GM12878 (cell line): ENCODE measurements around the gene FXN. TPM values are rescaled to one million over a fixed set of nuclear protein-coding genes. Genes with fewer than 3 reads are reported as not detected.

ENCODE experiments used
- ATAC-seq: fragments of 200-7000 bp; cut with Tn5 transposase; 3 replicates; pipeline ENCODE4 v1.9.1; 2020; ENCODE audit warnings: mild to moderate bottlenecking, moderate library complexity
- BruUV-seq: library from RNA; stranded (reverse); fragments of 400-500 nt; replicated peaks from 2 replicates; lab custom pipeline; 2021; lab: Mats Ljungman, UMichigan
- CTCF ChIA-PET: fragments of 300-600 bp; sonication (Branson Sonifier 250); formaldehyde crosslinking; extraction: SDS; loops from one replicate; lab custom pipeline; 2021; ENCODE audit warnings: inconsistent platforms; lab: Yijun Ruan, JAX
- POLR2A ChIA-PET: fragments of 350-600 bp; formaldehyde crosslinking; extraction: SDS; loops from one replicate; lab custom pipeline; 2021; ENCODE audit warnings: inconsistent platforms; lab: Charles Lee
- RAD21 ChIA-PET: fragments of 300-600 bp; sonication (Branson Sonifier 250); formaldehyde crosslinking; loops from one replicate; lab custom pipeline; 2023; ENCODE audit warnings: antibody characterized with exemption; ENCODE audit not compliant: unreplicated experiment; lab: Charles Lee
- SMC1A ChIA-PET: fragments of 300-600 bp; sonication (Branson Sonifier 250); formaldehyde crosslinking; loops from one replicate; lab custom pipeline; 2023; ENCODE audit not compliant: unreplicated experiment, uncharacterized antibody; lab: Charles Lee
- DNase-seq: peaks from one replicate; pipeline ENCODE4 v3.0.0-alpha.2; 2011; ENCODE audit warnings: low read depth, low spot score
- FAIRE-seq: peaks from 3 replicates; lab custom pipeline; 2011; peaks lifted over from hg19 to GRCh38; lab: Jason Lieb, UNC
- H2AFZ ChIP-seq: 2 replicates; pipeline ENCODE4 v1.6.0; 2011; ENCODE audit warnings: low read depth, low read length, control low read depth; ENCODE audit not compliant: control insufficient read depth
- H3K27ac ChIP-seq: 2 replicates; pipeline ENCODE4 v1.5.1; 2011; ENCODE audit warnings: control low read depth; ENCODE audit not compliant: control insufficient read depth, insufficient read depth
- H3K27me3 ChIP-seq, 2 experiments: replicated peaks in 1 of 2; 2 replicates each; pipeline versions ENCODE4 v1.6.0 to v1.6.1; 2011; ENCODE audit warnings: low read length in 1 of 2; ENCODE audit not compliant: control insufficient read depth in 2 of 2, insufficient read depth in 2 of 2
- H3K36me3 ChIP-seq, 2 experiments: 2 replicates each; pipeline ENCODE4 v1.5.1; 2011; ENCODE audit warnings: low read length in 1 of 2; ENCODE audit not compliant: control insufficient read depth in 2 of 2, insufficient read depth in 2 of 2
- H3K4me1 ChIP-seq: 2 replicates; pipeline ENCODE4 v1.6.1; 2011; ENCODE audit warnings: mild to moderate bottlenecking, low read length, moderate library complexity, mixed read lengths; ENCODE audit not compliant: control insufficient read depth, insufficient read depth
- H3K4me2 ChIP-seq: 2 replicates; pipeline ENCODE4 v1.6.0; 2011; ENCODE audit warnings: control low read depth; ENCODE audit not compliant: control insufficient read depth, insufficient read depth
- H3K4me3 ChIP-seq: fragments of 200-600 bp; sonication (generic); 2 replicates; pipeline ENCODE4 v1.5.1; 2016
- H3K79me2 ChIP-seq: 2 replicates; pipeline ENCODE4 v1.6.0; 2011; ENCODE audit warnings: low read length; ENCODE audit not compliant: control insufficient read depth, insufficient read depth
- H3K9ac ChIP-seq: 2 replicates; pipeline ENCODE4 v1.8.0; 2011; ENCODE audit warnings: low read length, control low read depth, mixed read lengths; ENCODE audit not compliant: control insufficient read depth, insufficient read depth
- H3K9me3 ChIP-seq: replicated peaks from 3 replicates; pipeline ENCODE4 v1.5.1; 2011; ENCODE audit warnings: mild to moderate bottlenecking, low read length; ENCODE audit not compliant: control insufficient read depth, insufficient read depth
- H4K20me1 ChIP-seq: 2 replicates; pipeline ENCODE4 v1.6.0; 2011; ENCODE audit not compliant: control insufficient read depth, insufficient read depth
- ATF2 ChIP-seq: IDR thresholded peaks from 2 replicates; pipeline ENCODE4 v1.6.1; 2012; ENCODE audit warnings: low read length, inconsistent platforms
- ATF7 ChIP-seq: fragments of 450-650 bp; IDR thresholded peaks from 2 replicates; pipeline ENCODE4 v1.6.1; 2016; ENCODE audit warnings: low read depth, mild to moderate bottlenecking
- CEBPB ChIP-seq, 2 experiments: fragments of 150-350 bp in 1 of 2; IDR thresholded peaks; 2 replicates each; pipeline ENCODE4 v1.6.1; 2012 to 2014; ENCODE audit warnings: low read depth in 2 of 2, low read length in 2 of 2, borderline replicate concordance in 1 of 2, inconsistent platforms in 1 of 2
- CUX1 ChIP-seq: IDR thresholded peaks from 2 replicates; pipeline ENCODE4 v1.6.1; 2012; ENCODE audit warnings: improper control_type of control experiment, low read depth, low read length; ENCODE audit not compliant: insufficient replicate concordance
- EZH2 ChIP-seq: IDR thresholded peaks from 2 replicates; pipeline ENCODE4 v1.6.1; 2012; ENCODE audit warnings: low read depth, mild to moderate bottlenecking, control low read depth, inconsistent platforms, low read length, borderline replicate concordance; ENCODE audit not compliant: control insufficient read depth
- IRF3 ChIP-seq: fragments of 450-650 bp; IDR thresholded peaks from 2 replicates; pipeline ENCODE4 v1.6.1; 2014; ENCODE audit warnings: mild to moderate bottlenecking
- JUND ChIP-seq: IDR thresholded peaks from 2 replicates; pipeline ENCODE4 v1.6.1; 2012; ENCODE audit warnings: low read depth, mild to moderate bottlenecking, low read length, improper control_type of control experiment, moderate library complexity
- MAX ChIP-seq: IDR thresholded peaks from 2 replicates; pipeline ENCODE4 v1.6.1; 2012; ENCODE audit warnings: low read depth, low read length, improper control_type of control experiment
- NR2C2 ChIP-seq: IDR thresholded peaks from 2 replicates; pipeline ENCODE4 v1.6.1; 2011; ENCODE audit warnings: borderline replicate concordance, low read depth; ENCODE audit not compliant: control insufficient read depth, insufficient read length
- NRF1 ChIP-seq: conservative IDR thresholded peaks from 2 replicates; pipeline ENCODE4 v1.6.1; 2011; ENCODE audit warnings: mild to moderate bottlenecking, low read depth, low read length, improper control_type of control experiment
- RAD21 ChIP-seq: IDR thresholded peaks from 2 replicates; pipeline ENCODE4 v1.6.1; 2011; ENCODE audit warnings: mild to moderate bottlenecking, low read depth, low read length, moderate library complexity; ENCODE audit not compliant: insufficient read depth
- RBBP5 ChIP-seq: fragments of 200-600 bp; sonication (generic); conservative IDR thresholded peaks from 2 replicates; pipeline ENCODE4 v1.6.1; 2016
- RELA ChIP-seq: fragments of 450-650 bp; IDR thresholded peaks from 2 replicates; pipeline ENCODE4 v1.8.0; 2014; ENCODE audit warnings: borderline replicate concordance; ENCODE audit not compliant: partially characterized antibody
- RUNX3 ChIP-seq: IDR thresholded peaks from 2 replicates; pipeline ENCODE4 v1.6.1; 2012; ENCODE audit warnings: low read length, inconsistent platforms
- SP1 ChIP-seq: IDR thresholded peaks from one replicate; pipeline ENCODE4 v1.6.1; 2011; ENCODE audit warnings: low read depth, low read length
- SREBF1 ChIP-seq: IDR thresholded peaks from 2 replicates; pipeline ENCODE4 v1.6.1; 2012; ENCODE audit warnings: mild to moderate bottlenecking, low read length
- STAT1 ChIP-seq: fragments of 450-650 bp; conservative IDR thresholded peaks from 2 replicates; pipeline ENCODE4 v1.6.1; 2014; ENCODE audit warnings: antibody characterized with exemption, mild to moderate bottlenecking
- WGBS: methylation state at CpG from one replicate; pipeline ENCODE4 v1.1.6; 2016; ENCODE audit warnings: low lambda C conversion rate; ENCODE audit not compliant: insufficient replicate concordance, insufficient coverage; ENCODE audit errors: missing lambda C conversion rate; 5-methylcytosine and 5-hydroxymethylcytosine counted together
- in situ Hi-C: fragments of 300-500 bp; cut with MboI; formaldehyde crosslinking; loops from 9 replicates; pipeline ENCODE4 v1.14.3; 2018; ENCODE audit warnings: mixed read lengths
- intact Hi-C: fragments of 100-400 bp; cut with micrococcal nuclease; formaldehyde crosslinking; loops from one replicate; pipeline ENCODE4 v1.14.2; 2022; ENCODE audit not compliant: unreplicated experiment
- polyA plus RNA-seq, 11 experiments: library from polyadenylated mRNA; depleted of rRNA in 4 of 11; unstranded in 6 of 11; stranded (reverse) in 5 of 11; fragments of >200 nt; fragmentation: Nextera tagmentation in 4 of 11; fragmentation: Illumina TruSeq in 1 of 11; extraction: Ambion mirVana in 4 of 11; extraction: Trizol in 1 of 11; gene quantifications; 1 replicate in 1 of 11; 2 replicates in 10 of 11; pipeline versions ENCODE4 v1.2.1 to v1.2.3, GENCODE V29; 2011 to 2016; ENCODE audit warnings: inconsistent platforms in 2 of 11, missing spikeins in 2 of 11, low read depth in 1 of 11
- total RNA-seq, 4 experiments: library from RNA; depleted of rRNA in 3 of 4; stranded (reverse); fragments of >200 nt in 3 of 4; fragmentation: Illumina TruSeq in 1 of 4; extraction: Trizol in 1 of 4; gene quantifications; 2 replicates each; pipeline versions ENCODE4 v1.2.1 to v1.2.3, GENCODE V29; 2013 to 2021

The FXN gene
- total and polyA plus RNA-seq, 10 of the 15 experiments (the other 5 are each of a cell fraction or from before 2014, with no cell fraction given) = 7.3 to 78.0 (median 23.2) TPM

GRCh38 chr9:69066955-69067354, 31.4 kb downstream of the FXN start (continued):
- TF ChIP-seq SREBF1 = no peak

- ChIA-PET SMC1A (no interaction called here), CTCF (no interaction called here), RAD21 (no interaction called here), POLR2A (no interaction called here)
- H3K9me3 ChIP-seq = no peaks in the 10 kb centered on the region
- H3K4me3 ChIP-seq = no peak overlapping the region
- H2AFZ ChIP-seq = no peak overlapping the region
- no peaks in the 10 kb centered on the region for H3K27me3 ChIP-seq
- H3K9ac ChIP-seq = no peak overlapping the region
- FAIRE-seq = no peak
- no peaks in the 10 kb centered on the region for H4K20me1 ChIP-seq
- no peaks in the 10 kb centered on the region for H3K4me1 ChIP-seq
- ATAC-seq = no peak
- H3K4me2 ChIP-seq = no peak overlapping the region
- 93% methylated on average over 7 of the region's 7 CpGs for WGBS
- H3K27ac ChIP-seq = no peak overlapping the region
- in situ Hi-C loops (loop anchor here (25.0 kb wide), 1 partner anchor 867 kb away; no protein-coding TSS in a partner anchor), intact Hi-C loops (no loop called here)
- H3K36me3 ChIP-seq = peaks cover 7 to 8% of the 10 kb centered on the region in 2 experiments; a peak in 3 of 4 replicates
- H3K79me2 ChIP-seq = no peaks in the 10 kb centered on the region
- BruUV-seq = no TSS peak
- DNase-seq = no peak
- no peak for TF ChIP-seq STAT1
- no peak for TF ChIP-seq CEBPB (IDR thresholded peaks at IDR 0.05; ENCODE audit: borderline replicate concordance in 1 of 2, low read depth in 2 of 2, low read length in 2 of 2)
- no peak for TF ChIP-seq RELA
- no peak for TF ChIP-seq RBBP5
- TF ChIP-seq SP1 = no peak
- no peak for TF ChIP-seq RUNX3
- TF ChIP-seq NR2C2 = no peak
- TF ChIP-seq NRF1 = no peak
- TF ChIP-seq ATF2 = no peak
- no peak for TF ChIP-seq JUND
- TF ChIP-seq MAX = no peak
- no peak for TF ChIP-seq RAD21
- TF ChIP-seq ATF7 = no peak
- no peak for TF ChIP-seq IRF3
- TF ChIP-seq CUX1 = no peak
- no peak for TF ChIP-seq EZH2
Observed at GRCh38 chr9:69070201-69070600, 34.6 kb downstream of the FXN start.
